Measurements from ENCODE around the gene PDZD7.

Gene PDZD7

DNA sequence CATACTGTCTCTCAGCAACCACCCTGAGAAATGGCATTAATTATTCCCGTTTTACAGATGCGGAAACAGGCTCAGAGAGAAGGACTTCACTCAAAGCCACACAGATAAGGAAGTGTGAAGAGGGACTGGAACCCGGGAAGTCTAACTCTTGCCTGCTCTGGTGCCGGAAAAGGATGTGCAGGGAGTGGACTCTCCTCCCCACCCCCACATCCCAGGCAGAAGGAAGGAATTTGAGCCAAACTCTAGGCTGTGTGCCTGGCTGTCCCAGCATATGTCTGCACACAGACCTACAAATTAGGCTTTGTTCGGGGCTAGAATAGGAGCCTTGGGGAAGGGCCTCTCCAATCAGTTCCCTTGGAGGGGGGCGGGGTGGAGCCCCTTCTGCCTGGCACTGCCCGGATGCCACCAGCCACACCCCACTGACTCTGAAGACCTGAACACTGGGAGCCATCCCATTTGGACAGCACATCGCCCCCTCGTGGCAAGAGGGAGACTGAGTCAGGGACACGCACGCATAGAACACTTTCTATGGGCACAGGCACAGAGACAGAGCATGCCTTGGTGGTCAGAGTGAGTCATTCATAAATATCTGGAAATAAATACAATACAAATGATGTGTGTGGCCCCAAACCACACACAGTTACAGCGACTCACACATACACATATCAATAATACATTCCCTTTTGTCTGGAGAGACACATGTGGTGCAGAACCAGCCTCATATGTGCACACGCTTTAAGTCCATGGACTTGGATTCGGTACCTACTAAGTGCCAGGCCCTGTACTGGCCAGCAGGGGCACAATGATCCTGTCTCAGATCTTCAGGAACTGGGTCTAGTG, 18.2 kb downstream of the PDZD7 start:
- H3K36me3 ChIP-seq (ENCODE audit: control insufficient read depth, insufficient read depth, low read length) = no peaks in the 10 kb centered on the region
- H3K4me3 ChIP-seq (ENCODE audit: insufficient read depth, low read depth, low read length, poor library complexity, severe bottlenecking) = no peak overlapping the region
- no peak overlapping the region for H3K27ac ChIP-seq (ENCODE audit: insufficient read depth, low read length, poor library complexity, severe bottlenecking)
- peaks cover 2% of the 10 kb centered on the region for H3K27me3 ChIP-seq (replicated peaks; ENCODE audit: control insufficient read depth, insufficient read depth, low read length, poor library complexity, severe bottlenecking)
- no peaks in the 10 kb centered on the region for H3K4me1 ChIP-seq (ENCODE audit: control insufficient read depth, insufficient read depth, low read length, poor library complexity, severe bottlenecking)
- no peaks in the 10 kb centered on the region for H3K9me3 ChIP-seq (ENCODE audit: control insufficient read depth, low read length)
- DNase-seq = peak; percentile 48 to 62 (median 49)

DNA sequence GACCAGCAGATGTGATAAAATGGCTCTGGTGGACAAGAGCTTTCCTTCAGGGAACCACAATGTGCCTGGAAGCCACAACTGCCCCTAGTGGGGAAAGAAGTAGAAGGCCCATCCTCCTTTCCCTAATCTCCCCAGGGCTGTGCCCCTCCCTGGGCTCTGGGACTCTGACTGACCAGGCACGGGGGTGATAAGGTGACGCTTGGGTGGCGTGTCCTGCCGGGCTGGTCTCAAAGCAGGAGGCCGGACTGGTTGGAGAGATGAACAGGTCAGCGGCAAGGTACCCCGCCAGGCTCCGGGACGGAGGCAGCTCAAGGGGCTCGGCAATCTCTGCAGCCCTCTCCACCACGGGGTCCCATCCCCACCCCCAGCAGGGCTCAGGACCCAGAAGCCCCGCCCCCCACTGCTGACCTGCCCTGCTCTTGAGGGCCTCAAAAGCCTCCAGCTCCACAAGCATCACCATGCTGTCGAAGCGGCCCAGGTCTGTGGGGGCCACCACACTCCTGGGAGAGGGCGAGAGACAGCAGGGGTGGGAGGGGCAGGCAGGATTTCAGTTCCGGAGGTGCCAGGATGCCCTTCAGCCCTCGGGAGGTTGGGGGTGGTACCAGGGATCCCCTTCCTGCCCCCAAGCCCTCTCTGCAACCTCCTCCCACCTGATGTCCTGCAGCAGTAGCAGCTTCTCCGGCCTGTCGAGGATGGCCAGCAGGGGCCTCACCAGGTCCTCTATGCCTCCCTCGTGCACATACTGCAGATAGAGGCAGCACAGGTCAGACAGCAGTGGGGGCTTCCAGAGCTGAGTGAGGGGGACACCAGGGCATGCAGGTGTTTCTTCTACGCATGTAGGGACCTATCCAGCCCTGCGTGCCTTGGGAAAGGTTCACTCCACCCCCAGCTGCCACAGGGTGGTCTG, 19.2 kb downstream of the PDZD7 start:
- H3K27ac ChIP-seq (ENCODE audit: insufficient read depth, low read length, poor library complexity, severe bottlenecking) = no peak overlapping the region
- H3K36me3 ChIP-seq (ENCODE audit: control insufficient read depth, insufficient read depth, low read length) = no peaks in the 10 kb centered on the region
- no peak for DNase-seq
- peaks cover 2% of the 10 kb centered on the region for H3K27me3 ChIP-seq (replicated peaks; ENCODE audit: control insufficient read depth, insufficient read depth, low read length, poor library complexity, severe bottlenecking)
- no peaks in the 10 kb centered on the region for H3K4me1 ChIP-seq (ENCODE audit: control insufficient read depth, insufficient read depth, low read length, poor library complexity, severe bottlenecking)
- H3K4me3 ChIP-seq (ENCODE audit: insufficient read depth, low read depth, low read length, poor library complexity, severe bottlenecking) = no peak overlapping the region
- no peaks in the 10 kb centered on the region for H3K9me3 ChIP-seq (ENCODE audit: control insufficient read depth, low read length)

DNA sequence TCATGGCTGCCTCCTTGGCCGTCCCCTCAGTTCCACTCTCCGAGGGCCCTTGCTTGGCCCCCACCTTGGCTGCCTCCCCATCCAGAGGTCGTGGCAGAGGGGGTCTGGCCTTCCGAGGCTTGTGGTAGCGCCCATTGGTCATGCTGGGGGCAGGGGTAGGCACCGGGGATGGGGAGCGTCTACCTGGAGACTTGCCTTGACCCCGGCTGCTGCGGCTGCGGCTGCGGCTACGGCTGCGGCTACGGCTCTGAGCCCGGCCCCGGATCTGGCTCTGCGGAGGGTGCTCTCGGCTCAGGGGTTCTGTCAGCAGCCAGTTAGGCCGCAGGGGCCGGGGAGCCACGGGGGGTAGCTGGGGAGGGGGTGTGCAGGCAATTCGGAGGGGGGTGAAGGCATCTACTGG, 20.6 kb downstream of the PDZD7 start:
- Histone ChIP-seq H3K27ac (ENCODE audit: insufficient read depth, low read length, poor library complexity, severe bottlenecking) (no peak overlapping the region), H3K36me3 (ENCODE audit: control insufficient read depth, insufficient read depth, low read length) (peaks cover 3% of the 10 kb centered on the region), H3K4me3 (ENCODE audit: insufficient read depth, low read depth, low read length, poor library complexity, severe bottlenecking) (no peak overlapping the region), H3K4me1 (ENCODE audit: control insufficient read depth, insufficient read depth, low read length, poor library complexity, severe bottlenecking) (no peaks in the 10 kb centered on the region), H3K27me3 (replicated peaks; ENCODE audit: control insufficient read depth, insufficient read depth, low read length, poor library complexity, severe bottlenecking) (no peaks in the 10 kb centered on the region), H3K9me3 (ENCODE audit: control insufficient read depth, low read length) (no peaks in the 10 kb centered on the region)
- no peak for DNase-seq

DNA sequence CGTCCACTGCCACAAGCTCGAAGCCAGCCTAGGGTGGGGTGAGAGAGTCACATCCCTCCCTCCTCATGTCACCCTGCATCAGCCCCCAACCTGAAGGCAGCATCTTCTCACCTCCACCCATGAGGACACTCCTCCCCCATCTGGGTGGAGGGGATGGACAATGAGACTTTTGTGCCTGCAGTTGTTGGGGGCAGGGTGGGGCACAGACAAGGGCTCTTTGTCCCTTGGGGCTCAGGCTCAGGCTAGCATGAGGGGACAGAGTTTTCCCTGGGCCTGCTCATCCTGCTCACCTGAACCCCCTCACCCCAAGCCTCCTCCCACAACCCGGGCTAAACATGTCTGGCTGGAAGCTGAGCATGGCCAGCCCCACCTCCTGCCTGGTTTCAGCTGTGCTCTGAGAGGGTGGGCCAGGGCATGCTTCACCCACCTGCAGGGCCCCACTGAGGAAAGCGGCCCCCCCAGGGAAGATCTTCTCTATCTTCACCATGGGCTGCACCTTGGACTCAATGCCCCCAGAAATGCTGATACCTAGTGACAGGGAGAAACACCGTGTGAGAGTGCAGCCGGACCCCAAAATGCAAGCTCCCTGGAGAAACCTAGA, 22.0 kb downstream of the PDZD7 start:
- H3K4me1 ChIP-seq (ENCODE audit: control insufficient read depth, insufficient read depth, low read length, poor library complexity, severe bottlenecking) = no peaks in the 10 kb centered on the region
- peaks cover 6% of the 10 kb centered on the region for H3K36me3 ChIP-seq (ENCODE audit: control insufficient read depth, insufficient read depth, low read length)
- no peaks in the 10 kb centered on the region for H3K9me3 ChIP-seq (ENCODE audit: control insufficient read depth, low read length)
- H3K27me3 ChIP-seq (replicated peaks; ENCODE audit: control insufficient read depth, insufficient read depth, low read length, poor library complexity, severe bottlenecking) = no peaks in the 10 kb centered on the region
- H3K27ac ChIP-seq (ENCODE audit: insufficient read depth, low read length, poor library complexity, severe bottlenecking) = no peak overlapping the region
- no peak overlapping the region for H3K4me3 ChIP-seq (ENCODE audit: insufficient read depth, low read depth, low read length, poor library complexity, severe bottlenecking)
- no peak for DNase-seq

DNA sequence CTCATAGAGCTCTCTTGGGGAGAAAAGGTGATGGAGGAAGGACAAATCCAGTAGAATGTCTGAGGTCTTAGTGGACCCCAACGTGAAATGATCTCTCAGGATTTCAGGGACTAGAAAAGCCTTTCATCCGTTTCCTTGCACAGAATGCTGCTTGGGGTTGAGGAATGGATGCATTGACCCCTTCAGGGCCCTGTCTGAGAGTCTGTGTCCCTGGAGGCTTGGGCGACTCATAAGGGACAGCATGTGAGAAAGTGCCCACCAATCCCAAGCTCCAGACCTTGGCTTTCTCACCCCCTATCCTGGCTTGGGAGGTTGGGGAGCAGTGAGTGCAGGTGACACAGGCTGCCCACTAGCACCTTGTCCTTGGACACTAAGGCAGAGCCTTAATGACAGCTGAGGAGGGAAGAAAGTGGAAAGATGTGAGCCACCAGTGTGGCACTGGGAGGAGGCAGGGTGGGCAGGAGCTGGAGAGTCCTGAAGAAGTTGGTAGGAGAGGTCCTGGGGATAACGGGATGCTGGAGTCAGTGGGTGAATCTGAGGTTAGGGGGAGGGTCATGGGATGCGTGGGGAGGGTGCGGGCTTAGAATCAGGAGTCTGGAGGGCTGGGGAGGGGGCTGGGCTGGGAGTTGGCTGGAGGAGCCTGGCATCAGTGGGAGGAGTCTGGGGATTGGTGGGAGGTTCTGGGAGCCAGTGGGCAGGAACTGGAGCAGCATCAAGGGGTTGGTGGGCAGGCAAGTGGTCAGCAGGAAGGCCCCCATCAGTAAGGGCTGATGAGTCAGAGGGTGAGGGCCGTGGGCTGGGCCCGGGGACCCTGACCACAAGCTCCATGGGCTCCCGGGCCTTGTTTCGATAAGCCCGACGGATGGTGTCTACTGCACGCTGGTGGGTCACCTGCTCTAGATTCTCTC, 22.8 kb downstream of the PDZD7 start:
- no peak overlapping the region for H3K27ac ChIP-seq (ENCODE audit: insufficient read depth, low read length, poor library complexity, severe bottlenecking)

DNA sequence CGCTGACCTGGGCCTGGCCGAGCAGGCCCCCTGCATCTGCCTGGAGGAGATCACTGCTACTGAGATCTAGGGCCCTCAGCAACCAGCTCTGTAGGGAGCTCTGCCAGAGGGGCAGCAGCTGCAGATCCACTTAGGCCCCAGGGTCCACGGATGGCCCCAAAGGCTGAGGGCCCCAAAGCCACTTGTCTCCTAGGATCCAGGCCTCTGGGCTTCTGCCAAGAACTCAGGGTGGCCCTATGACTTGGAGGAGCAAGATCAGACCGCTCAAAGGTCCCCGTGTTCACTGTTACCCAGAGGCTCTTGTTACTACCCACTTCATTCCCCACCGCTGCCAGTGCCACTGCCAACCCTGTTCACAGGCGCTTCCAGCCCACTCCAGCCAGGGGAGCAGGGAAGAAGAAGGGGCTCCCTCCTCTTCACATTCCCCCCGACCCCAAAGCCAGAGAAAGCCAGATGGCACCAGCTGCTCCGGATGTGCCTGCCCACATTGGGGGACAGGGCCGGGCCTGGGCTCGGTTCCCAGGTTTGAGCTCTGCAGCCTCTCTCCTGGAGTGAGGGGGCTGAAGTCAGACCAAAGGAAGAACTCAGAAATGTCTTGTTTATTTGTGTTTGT, 23.7 kb downstream of the PDZD7 start:
- Histone ChIP-seq H3K4me1 (ENCODE audit: control insufficient read depth, insufficient read depth, low read length, poor library complexity, severe bottlenecking) (no peaks in the 10 kb centered on the region), H3K4me3 (ENCODE audit: insufficient read depth, low read depth, low read length, poor library complexity, severe bottlenecking) (no peak overlapping the region), H3K27me3 (replicated peaks; ENCODE audit: control insufficient read depth, insufficient read depth, low read length, poor library complexity, severe bottlenecking) (no peaks in the 10 kb centered on the region), H3K27ac (ENCODE audit: insufficient read depth, low read length, poor library complexity, severe bottlenecking) (no peak overlapping the region), H3K9me3 (ENCODE audit: control insufficient read depth, low read length) (no peaks in the 10 kb centered on the region), H3K36me3 (ENCODE audit: control insufficient read depth, insufficient read depth, low read length) (peaks cover 12% of the 10 kb centered on the region)
- DNase-seq = no peak

More for the DNA sequence above, 22.8 kb downstream of the PDZD7 start:
- Histone ChIP-seq H3K27me3 (replicated peaks; ENCODE audit: control insufficient read depth, insufficient read depth, low read length, poor library complexity, severe bottlenecking) (no peaks in the 10 kb centered on the region), H3K9me3 (ENCODE audit: control insufficient read depth, low read length) (no peaks in the 10 kb centered on the region), H3K4me1 (ENCODE audit: control insufficient read depth, insufficient read depth, low read length, poor library complexity, severe bottlenecking) (no peaks in the 10 kb centered on the region), H3K36me3 (ENCODE audit: control insufficient read depth, insufficient read depth, low read length) (peaks cover 10% of the 10 kb centered on the region), H3K4me3 (ENCODE audit: insufficient read depth, low read depth, low read length, poor library complexity, severe bottlenecking) (no peak overlapping the region)
- DNase-seq = no peak

DNA sequence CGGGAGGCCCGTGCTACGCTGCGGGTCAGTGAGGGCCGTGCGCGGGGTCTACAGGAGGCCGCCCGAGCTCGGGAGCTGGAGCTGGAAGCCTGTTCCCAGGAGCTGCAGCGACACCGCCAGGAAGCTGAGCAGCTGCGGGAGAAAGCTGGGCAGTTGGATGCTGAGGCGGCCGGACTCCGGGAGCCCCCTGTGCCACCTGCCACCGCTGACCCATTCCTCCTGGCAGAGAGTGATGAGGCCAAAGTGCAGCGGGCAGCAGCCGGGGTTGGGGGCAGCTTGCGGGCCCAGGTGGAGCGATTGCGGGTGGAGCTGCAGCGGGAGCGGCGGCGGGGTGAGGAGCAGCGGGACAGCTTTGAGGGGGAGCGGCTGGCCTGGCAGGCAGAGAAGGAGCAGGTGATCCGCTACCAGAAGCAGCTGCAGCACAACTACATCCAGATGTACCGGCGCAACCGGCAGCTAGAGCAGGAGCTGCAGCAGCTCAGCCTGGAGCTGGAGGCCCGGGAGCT, 24.3 kb downstream of the PDZD7 start:
- H3K4me3 ChIP-seq (ENCODE audit: insufficient read depth, low read depth, low read length, poor library complexity, severe bottlenecking) = no peak overlapping the region
- H3K27ac ChIP-seq (ENCODE audit: insufficient read depth, low read length, poor library complexity, severe bottlenecking) = no peak overlapping the region
- peaks cover 12% of the 10 kb centered on the region for H3K36me3 ChIP-seq (ENCODE audit: control insufficient read depth, insufficient read depth, low read length)
- no peak for DNase-seq
- no peaks in the 10 kb centered on the region for H3K9me3 ChIP-seq (ENCODE audit: control insufficient read depth, low read length)
- H3K4me1 ChIP-seq (ENCODE audit: control insufficient read depth, insufficient read depth, low read length, poor library complexity, severe bottlenecking) = no peaks in the 10 kb centered on the region
- no peaks in the 10 kb centered on the region for H3K27me3 ChIP-seq (replicated peaks; ENCODE audit: control insufficient read depth, insufficient read depth, low read length, poor library complexity, severe bottlenecking)

DNA sequence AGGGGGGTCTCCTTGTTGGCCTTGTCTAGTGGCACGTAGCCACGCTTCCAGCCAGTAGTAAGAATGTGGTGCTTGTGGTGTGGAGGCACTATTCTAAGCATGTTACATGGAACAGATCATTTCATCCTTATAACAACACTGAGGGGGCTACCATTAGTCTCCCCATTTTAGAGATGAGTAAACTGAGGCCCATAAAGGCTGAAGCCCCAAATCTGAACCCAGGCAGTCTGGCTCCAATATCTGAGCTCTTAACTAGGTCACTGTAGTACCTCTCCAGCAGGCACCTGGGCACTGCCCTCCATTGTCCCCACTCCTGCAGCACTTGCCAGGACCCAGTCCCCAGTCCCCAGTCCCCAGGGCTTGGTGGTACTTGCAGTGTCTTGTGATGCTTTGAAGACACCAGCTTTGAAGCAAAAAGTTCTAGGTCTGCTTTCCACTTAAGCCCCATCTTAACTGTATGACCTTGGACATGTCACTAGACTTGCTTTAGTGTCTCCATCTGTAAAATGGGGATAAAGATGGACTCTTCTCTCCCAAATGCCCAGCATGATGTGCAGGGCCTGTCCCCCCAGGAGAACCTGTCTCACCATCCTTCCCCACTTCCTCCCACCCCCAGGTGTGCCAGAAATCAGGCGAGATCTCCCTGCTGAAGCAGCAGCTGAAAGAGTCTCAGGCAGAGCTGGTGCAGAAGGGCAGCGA, 24.9 kb downstream of the PDZD7 start:
- no peaks in the 10 kb centered on the region for H3K9me3 ChIP-seq (ENCODE audit: control insufficient read depth, low read length)
- no peaks in the 10 kb centered on the region for H3K27me3 ChIP-seq (replicated peaks; ENCODE audit: control insufficient read depth, insufficient read depth, low read length, poor library complexity, severe bottlenecking)
- H3K4me3 ChIP-seq (ENCODE audit: insufficient read depth, low read depth, low read length, poor library complexity, severe bottlenecking) = no peak overlapping the region
- H3K4me1 ChIP-seq (ENCODE audit: control insufficient read depth, insufficient read depth, low read length, poor library complexity, severe bottlenecking) = no peaks in the 10 kb centered on the region
- H3K36me3 ChIP-seq (ENCODE audit: control insufficient read depth, insufficient read depth, low read length) = peaks cover 12% of the 10 kb centered on the region
- H3K27ac ChIP-seq (ENCODE audit: insufficient read depth, low read length, poor library complexity, severe bottlenecking) = no peak overlapping the region
- no peak for DNase-seq
